ENCODE measurements around the gene TMED3.

TMED3 gene

GRCh38 chr15:79310985-79311900, at the start of gene TMED3:
TMED3 (plus strand) TSS chr15:79311112; CDS start chr15:79311250, 138 bp downstream.
- DNase-seq, result peak in 48 of 56 donors; percentile 9 to 81 (median 46)

- DNase-seq, result no peak
These were observed 49.1 kb upstream of the TMED3 start for GRCh38 chr15:79261836-79262235.

GRCh38 chr15:79265167-79265566, 45.7 kb upstream of the TMED3 start:
- no peak for DNase-seq

- peak in 2 of 56 donors; percentile 0 to 5 for DNase-seq
These were observed 44.8 kb upstream of the TMED3 start for GRCh38 chr15:79265987-79266579.

- peak in 4 of 56 donors; percentile 4 to 20 (median 6) for DNase-seq
These were observed 28.3 kb upstream of the TMED3 start, which contains the start of gene ANKRD34C for GRCh38 chr15:79282371-79283251. ANKRD34C (plus strand) TSS chr15:79282722; CDS start chr15:79293285, 10,563 bp downstream.

GRCh38 chr15:79283252-79284048, 27.5 kb upstream of the TMED3 start:
- peak in 25 of 56 donors; percentile 5 to 58 (median 27) for DNase-seq

- DNase-seq, result no peak
These were observed 20.2 kb upstream of the TMED3 start for GRCh38 chr15:79290642-79291275.

- no peak for DNase-seq
These were observed 18.9 kb upstream of the TMED3 start for GRCh38 chr15:79292011-79292410.

- DNase-seq, result no peak
These were observed 16.8 kb upstream of the TMED3 start for GRCh38 chr15:79294075-79294474.

GRCh38 chr15:79296583-79296982, 14.3 kb upstream of the TMED3 start:
- DNase-seq, result no peak

- no peak for DNase-seq
These were observed 11.6 kb upstream of the TMED3 start for GRCh38 chr15:79299126-79299840.

- DNase-seq, result no peak
These were observed 11.1 kb upstream of the TMED3 start for GRCh38 chr15:79299841-79300235.

- no peak for DNase-seq
These were observed 3.7 kb upstream of the TMED3 start for GRCh38 chr15:79307251-79307650.

- no peak for DNase-seq
These were observed 2.0 kb upstream of the TMED3 start for GRCh38 chr15:79308874-79309273.

- DNase-seq, result peak in 3 of 56 donors; percentile 43 to 55 (median 44)
These were observed 314 bp upstream of the TMED3 start for GRCh38 chr15:79310612-79310984.

- DNase-seq, result no peak
These were observed 1.1 kb downstream of the TMED3 start for GRCh38 chr15:79311901-79312553.

- no peak for DNase-seq
These were observed 3.3 kb downstream of the TMED3 start for GRCh38 chr15:79314186-79314585.

- DNase-seq, result no peak
These were observed 3.9 kb downstream of the TMED3 start for GRCh38 chr15:79314811-79315210.
